ENCODE data around the gene NAA10.

The NAA10 gene

GRCh38 chrX:153919281-153919680 is 15.6 kb downstream of the NAA10 start:
- H3K4me3 ChIP-seq (ENCODE audit: low read depth, low read length), result no peak overlapping the region
- peaks cover 3% of the 10 kb centered on the region; the same call in 1 of the 2 replicates for H3K36me3 ChIP-seq (ENCODE audit: control insufficient read depth, insufficient read depth, low read length)
- no peaks in the 10 kb centered on the region for H3K27me3 ChIP-seq (ENCODE audit: control insufficient read depth, insufficient read depth, low read length)
- H3K9me3 ChIP-seq (ENCODE audit: control insufficient read depth, insufficient read depth, low read length), result peaks cover 25% of the 10 kb centered on the region
- no peak overlapping the region for H3K9ac ChIP-seq (ENCODE audit: low read depth, low read length)
- H3K4me1 ChIP-seq (ENCODE audit: control insufficient read depth, insufficient read depth, low read length), result no peaks in the 10 kb centered on the region
- H3K27ac ChIP-seq (ENCODE audit: low read depth, low read length), result no peak overlapping the region

GRCh38 chrX:153917869-153918268 is 17.0 kb downstream of the NAA10 start:
- no peaks in the 10 kb centered on the region for H3K27me3 ChIP-seq (ENCODE audit: control insufficient read depth, insufficient read depth, low read length)
- no peaks in the 10 kb centered on the region for H3K4me1 ChIP-seq (ENCODE audit: control insufficient read depth, insufficient read depth, low read length)
- peaks cover 3% of the 10 kb centered on the region; the same call in 1 of the 2 replicates for H3K36me3 ChIP-seq (ENCODE audit: control insufficient read depth, insufficient read depth, low read length)
- no peak overlapping the region for H3K9ac ChIP-seq (ENCODE audit: low read depth, low read length)
- H3K27ac ChIP-seq (ENCODE audit: low read depth, low read length), result no peak overlapping the region
- no peak overlapping the region for H3K4me3 ChIP-seq (ENCODE audit: low read depth, low read length)
- H3K9me3 ChIP-seq (ENCODE audit: control insufficient read depth, insufficient read depth, low read length), result peaks cover 28% of the 10 kb centered on the region

- Histone ChIP-seq H3K27me3 (ENCODE audit: control insufficient read depth, insufficient read depth, low read length) (no peaks in the 10 kb centered on the region), H3K36me3 (ENCODE audit: control insufficient read depth, insufficient read depth, low read length) (peaks cover 3% of the 10 kb centered on the region; the same call in 1 of the 2 replicates), H3K4me3 (ENCODE audit: low read depth, low read length) (no peak overlapping the region), H3K4me1 (ENCODE audit: control insufficient read depth, insufficient read depth, low read length) (no peaks in the 10 kb centered on the region), H3K9ac (ENCODE audit: low read depth, low read length) (no peak overlapping the region), H3K27ac (ENCODE audit: low read depth, low read length) (no peak overlapping the region), H3K9me3 (ENCODE audit: control insufficient read depth, insufficient read depth, low read length) (peaks cover 25% of the 10 kb centered on the region)
These were observed 21.1 kb downstream of the NAA10 start for GRCh38 chrX:153913701-153914100.

- Histone ChIP-seq H3K4me3 (ENCODE audit: low read depth, low read length) (no peak overlapping the region), H3K27ac (ENCODE audit: low read depth, low read length) (no peak overlapping the region), H3K4me1 (ENCODE audit: control insufficient read depth, insufficient read depth, low read length) (no peaks in the 10 kb centered on the region), H3K27me3 (ENCODE audit: control insufficient read depth, insufficient read depth, low read length) (no peaks in the 10 kb centered on the region), H3K36me3 (ENCODE audit: control insufficient read depth, insufficient read depth, low read length) (peaks cover 3% of the 10 kb centered on the region; the same call in 1 of the 2 replicates), H3K9me3 (ENCODE audit: control insufficient read depth, insufficient read depth, low read length) (peaks cover 23% of the 10 kb centered on the region), H3K9ac (ENCODE audit: low read depth, low read length) (no peak overlapping the region)
These were observed 21.6 kb downstream of the NAA10 start for GRCh38 chrX:153913211-153913610.

- H3K36me3 ChIP-seq (ENCODE audit: control insufficient read depth, insufficient read depth, low read length), result no peaks in the 10 kb centered on the region
- no peaks in the 10 kb centered on the region for H3K4me1 ChIP-seq (ENCODE audit: control insufficient read depth, insufficient read depth, low read length)
- H3K9ac ChIP-seq (ENCODE audit: low read depth, low read length), result no peak overlapping the region
- peaks cover 20% of the 10 kb centered on the region for H3K9me3 ChIP-seq (ENCODE audit: control insufficient read depth, insufficient read depth, low read length)
- no peak overlapping the region for H3K4me3 ChIP-seq (ENCODE audit: low read depth, low read length)
- H3K27me3 ChIP-seq (ENCODE audit: control insufficient read depth, insufficient read depth, low read length), result no peaks in the 10 kb centered on the region
- H3K27ac ChIP-seq (ENCODE audit: low read depth, low read length), result no peak overlapping the region
These were observed 23.0 kb downstream of the NAA10 start for GRCh38 chrX:153911798-153912197.

- Histone ChIP-seq H3K9ac (ENCODE audit: low read depth, low read length) (no peak overlapping the region), H3K27ac (ENCODE audit: low read depth, low read length) (no peak overlapping the region), H3K27me3 (ENCODE audit: control insufficient read depth, insufficient read depth, low read length) (no peaks in the 10 kb centered on the region), H3K4me3 (ENCODE audit: low read depth, low read length) (no peak overlapping the region), H3K9me3 (ENCODE audit: control insufficient read depth, insufficient read depth, low read length) (peaks cover 25% of the 10 kb centered on the region), H3K4me1 (ENCODE audit: control insufficient read depth, insufficient read depth, low read length) (no peaks in the 10 kb centered on the region), H3K36me3 (ENCODE audit: control insufficient read depth, insufficient read depth, low read length) (no peaks in the 10 kb centered on the region)
These were observed 24.4 kb downstream of the NAA10 start for GRCh38 chrX:153910446-153910845.

GRCh38 chrX:153909980-153910360 is 24.9 kb downstream of the NAA10 start:
- no peaks in the 10 kb centered on the region for H3K4me1 ChIP-seq (ENCODE audit: control insufficient read depth, insufficient read depth, low read length)
- peaks cover 25% of the 10 kb centered on the region for H3K9me3 ChIP-seq (ENCODE audit: control insufficient read depth, insufficient read depth, low read length)
- no peak overlapping the region for H3K4me3 ChIP-seq (ENCODE audit: low read depth, low read length)
- no peaks in the 10 kb centered on the region for H3K27me3 ChIP-seq (ENCODE audit: control insufficient read depth, insufficient read depth, low read length)
- H3K27ac ChIP-seq (ENCODE audit: low read depth, low read length), result no peak overlapping the region
- H3K9ac ChIP-seq (ENCODE audit: low read depth, low read length), result no peak overlapping the region
- H3K36me3 ChIP-seq (ENCODE audit: control insufficient read depth, insufficient read depth, low read length), result no peaks in the 10 kb centered on the region

GRCh38 chrX:153909024-153909979 is 25.5 kb downstream of the NAA10 start:
- Histone ChIP-seq H3K36me3 (ENCODE audit: control insufficient read depth, insufficient read depth, low read length) (no peaks in the 10 kb centered on the region), H3K27ac (ENCODE audit: low read depth, low read length) (no peak overlapping the region), H3K9ac (ENCODE audit: low read depth, low read length) (no peak overlapping the region), H3K4me1 (ENCODE audit: control insufficient read depth, insufficient read depth, low read length) (no peaks in the 10 kb centered on the region), H3K9me3 (ENCODE audit: control insufficient read depth, insufficient read depth, low read length) (peaks cover 25% of the 10 kb centered on the region), H3K27me3 (ENCODE audit: control insufficient read depth, insufficient read depth, low read length) (no peaks in the 10 kb centered on the region), H3K4me3 (ENCODE audit: low read depth, low read length) (no peak overlapping the region)

GRCh38 chrX:153908219-153908860 is 26.5 kb downstream of the NAA10 start:
- no peaks in the 10 kb centered on the region for H3K4me1 ChIP-seq (ENCODE audit: control insufficient read depth, insufficient read depth, low read length)
- H3K36me3 ChIP-seq (ENCODE audit: control insufficient read depth, insufficient read depth, low read length), result no peaks in the 10 kb centered on the region
- H3K27ac ChIP-seq (ENCODE audit: low read depth, low read length), result no peak overlapping the region
- H3K27me3 ChIP-seq (ENCODE audit: control insufficient read depth, insufficient read depth, low read length), result no peaks in the 10 kb centered on the region
- H3K9me3 ChIP-seq (ENCODE audit: control insufficient read depth, insufficient read depth, low read length), result peaks cover 22% of the 10 kb centered on the region; the same call in 1 of the 2 replicates
- no peak overlapping the region for H3K4me3 ChIP-seq (ENCODE audit: low read depth, low read length)
- no peak overlapping the region for H3K9ac ChIP-seq (ENCODE audit: low read depth, low read length)

- H3K36me3 ChIP-seq (ENCODE audit: control insufficient read depth, insufficient read depth, low read length), result no peaks in the 10 kb centered on the region
- H3K4me3 ChIP-seq (ENCODE audit: low read depth, low read length), result no peak overlapping the region
- H3K27me3 ChIP-seq (ENCODE audit: control insufficient read depth, insufficient read depth, low read length), result no peaks in the 10 kb centered on the region
- no peaks in the 10 kb centered on the region for H3K4me1 ChIP-seq (ENCODE audit: control insufficient read depth, insufficient read depth, low read length)
- peaks cover 29% of the 10 kb centered on the region for H3K9me3 ChIP-seq (ENCODE audit: control insufficient read depth, insufficient read depth, low read length)
- no peak overlapping the region for H3K9ac ChIP-seq (ENCODE audit: low read depth, low read length)
- no peak overlapping the region for H3K27ac ChIP-seq (ENCODE audit: low read depth, low read length)
These were observed 27.4 kb downstream of the NAA10 start for GRCh38 chrX:153907456-153907855.

Measured in HUES48 (cell line).